T-cell (primary cell): ENCODE results near the gene APAF1. TPM values are rescaled to one million over a fixed set of nuclear protein-coding genes. Genes with fewer than 3 reads are reported as not detected.

ENCODE experiments used
- ATAC-seq, 4 experiments: fragments of 200-7000 bp in 3 of 4; fragments of 150-1000 bp in 1 of 4; cut with Tn5 transposase; replicated peaks in 1 of 4; 1 replicate in 3 of 4; 2 replicates in 1 of 4; pipeline ENCODE4 v1.10.0; 2021; ENCODE audit warnings: moderate library complexity in 3 of 4, mild to moderate bottlenecking in 2 of 4, moderate number of reproducible peaks in 1 of 4
- CTCF ChIA-PET, 2 donors: fragments of 300-600 bp; sonication (Branson Sonifier 250); formaldehyde crosslinking; loops; one replicate each; lab custom pipeline; 2022; ENCODE audit warnings: antibody characterized with exemption in 2 of 2; lab: Charles Lee
- POLR2A ChIA-PET, 2 donors: fragments of 300-600 bp; sonication (Branson Sonifier 250); formaldehyde crosslinking; loops; one replicate each; lab custom pipeline; 2022; ENCODE audit warnings: antibody characterized with exemption in 2 of 2; lab: Charles Lee
- DNase-seq, 35 experiments: peaks; one replicate each; pipeline versions ENCODE4 v3.0.0 to v3.0.0-alpha.2; 2013 to 2023
- H3K27ac ChIP-seq: one replicate; pipeline ENCODE4 v1.5.1; 2013; ENCODE audit warnings: low read length
- H3K27me3 ChIP-seq, 2 experiments: replicated peaks in 1 of 2; 1 replicate in 1 of 2; 2 replicates in 1 of 2; pipeline versions ENCODE4 v1.6.1 to v1.7.0; 2013; ENCODE audit warnings: low read length in 1 of 2, mixed read lengths in 1 of 2; ENCODE audit not compliant: control insufficient read depth in 2 of 2, insufficient read depth in 2 of 2; ENCODE audit errors: extremely low read depth in 1 of 2
- H3K36me3 ChIP-seq, 2 donors: 1 replicate in 1 of 2; 2 replicates in 1 of 2; pipeline versions ENCODE4 v1.6.1 to v1.7.0; 2013; ENCODE audit warnings: low read length in 1 of 2; ENCODE audit not compliant: control insufficient read depth in 2 of 2, insufficient read depth in 1 of 2; ENCODE audit errors: extremely low read depth in 1 of 2
- H3K4me1 ChIP-seq, 2 experiments: 1 replicate in 1 of 2; 2 replicates in 1 of 2; pipeline versions ENCODE4 v1.6.1 to v1.7.0; 2013; ENCODE audit warnings: low read length in 2 of 2, mixed read lengths in 1 of 2; ENCODE audit not compliant: insufficient read depth in 2 of 2, control insufficient read depth in 1 of 2; ENCODE audit errors: extremely low read depth in 1 of 2
- H3K4me3 ChIP-seq, 2 donors: 1 replicate in 1 of 2; 2 replicates in 1 of 2; pipeline versions ENCODE4 v1.5.1 to v1.7.0; 2013; ENCODE audit warnings: mild to moderate bottlenecking in 2 of 2, low read length in 1 of 2, moderate library complexity in 1 of 2; ENCODE audit not compliant: control insufficient read depth in 1 of 2; ENCODE audit errors: extremely low read depth in 1 of 2
- H3K9me3 ChIP-seq: 2 replicates; pipeline ENCODE4 v1.7.0; 2013
- H3K27ac Mint-ChIP-seq, 2 donors: one replicate each; pipeline ENCODE4 v1.8.0; 2020 to 2021; ENCODE audit warnings: mild to moderate bottlenecking in 2 of 2, mixed read lengths in 2 of 2
- H3K27me3 Mint-ChIP-seq, 2 donors: one replicate each; pipeline ENCODE4 v1.8.0; 2021 to 2022; ENCODE audit warnings: mixed read lengths in 2 of 2
- H3K36me3 Mint-ChIP-seq: one replicate; pipeline ENCODE4 v1.8.0; 2021; ENCODE audit warnings: mixed read lengths
- H3K4me1 Mint-ChIP-seq, 3 donors: one replicate each; pipeline ENCODE4 v1.8.0; 2020 to 2022; ENCODE audit warnings: mixed read lengths in 3 of 3, mild to moderate bottlenecking in 1 of 3
- H3K4me3 Mint-ChIP-seq, 3 donors: one replicate each; pipeline ENCODE4 v1.8.0; 2020 to 2022; ENCODE audit warnings: mild to moderate bottlenecking in 3 of 3, mixed read lengths in 3 of 3, moderate library complexity in 3 of 3
- H3K9me3 Mint-ChIP-seq, 3 donors: one replicate each; pipeline ENCODE4 v1.8.0; 2020 to 2022; ENCODE audit warnings: mixed read lengths in 3 of 3
- WGBS: methylation state at CpG from one replicate; pipeline ENCODE4 v1.1.5; 2013; ENCODE audit warnings: missing lambda C conversion rate; ENCODE audit not compliant: insufficient coverage; 5-methylcytosine and 5-hydroxymethylcytosine counted together
- total RNA-seq, 35 experiments: library from RNA in 6 of 35; stranded (reverse) in 6 of 35; fragments of 120-200 nt in 1 of 35; gene quantifications; one replicate each; pipeline versions ENCODE4 v1.2.1 to v1.2.4 and lab custom pipeline; 2013 to 2026

The APAF1 gene
- total RNA-seq, 5 donors from 2014 or later (not counting 1 experiment from before 2014, with no cell fraction given), result 20.7 to 27.6 (median 23.5) TPM

DNA sequence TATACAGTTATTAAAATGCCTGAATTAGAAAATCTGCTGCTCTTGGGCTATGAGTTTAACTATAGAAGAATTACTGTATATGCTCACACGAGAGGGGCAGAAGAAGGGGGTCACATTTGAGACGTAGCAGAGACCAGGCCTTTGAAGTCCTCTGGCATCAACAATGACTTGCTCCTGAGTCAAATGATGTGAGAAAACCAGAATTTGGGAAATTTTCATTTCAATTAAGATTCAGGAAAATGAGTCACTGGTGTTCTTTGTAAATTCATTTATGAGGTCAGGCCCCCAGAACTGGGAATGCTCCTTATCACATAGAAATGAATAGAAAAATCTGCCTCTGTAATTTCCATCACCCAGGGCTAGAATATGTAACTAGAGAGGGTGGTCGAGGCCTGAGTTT lies 92.9 kb downstream of the APAF1 start:
- POLR2A ChIA-PET, result no interaction called here
- Mint-ChIP-seq H3K27ac (no peak overlapping the region), H3K36me3 (peaks cover 14% of the 10 kb centered on the region), H3K4me3 (no peak overlapping the region), H3K27me3 (no peaks in the 10 kb centered on the region), H3K4me1 (peaks cover 0 to 5% (median 3%) of the 10 kb centered on the region in 3 donors), H3K9me3 (no peaks in the 10 kb centered on the region)
- H3K4me3 ChIP-seq, result no peak overlapping the region
- H3K9me3 ChIP-seq, result peaks cover 2% of the 10 kb centered on the region
- DNase-seq (no peak), ATAC-seq (no peak)
- CTCF ChIA-PET, result no interaction called here
- WGBS, result 78% methylated on average over 3 of the region's 3 CpGs
- peaks cover 0 to 9% of the 10 kb centered on the region in 2 donors for H3K36me3 ChIP-seq
- peaks cover 0 to 5% of the 10 kb centered on the region in 2 experiments for H3K27me3 ChIP-seq
- H3K27ac ChIP-seq, result no peak overlapping the region
- no peaks in the 10 kb centered on the region for H3K4me1 ChIP-seq

GRCh38 chr12:98738539-98738938 lies 93.4 kb downstream of the APAF1 start:
- Histone ChIP-seq H3K27me3 (peaks cover 0 to 5% of the 10 kb centered on the region in 2 experiments), H3K36me3 (peaks cover 0 to 8% of the 10 kb centered on the region in 2 donors), H3K9me3 (peaks cover 2% of the 10 kb centered on the region), H3K4me3 (no peak overlapping the region), H3K27ac (no peak overlapping the region), H3K4me1 (no peaks in the 10 kb centered on the region)
- no peak overlapping the region for H3K27ac Mint-ChIP-seq
- no peak overlapping the region for H3K4me3 Mint-ChIP-seq
- peaks cover 0 to 5% (median 3%) of the 10 kb centered on the region in 3 donors for H3K4me1 Mint-ChIP-seq
- H3K9me3 Mint-ChIP-seq, result no peaks in the 10 kb centered on the region
- peaks cover 12% of the 10 kb centered on the region for H3K36me3 Mint-ChIP-seq
- POLR2A ChIA-PET, result no interaction called here
- ATAC-seq, result no peak
- H3K27me3 Mint-ChIP-seq, result no peaks in the 10 kb centered on the region
- CTCF ChIA-PET, result no interaction called here
- no peak for DNase-seq
- WGBS, result 100% methylated on average over 1 of the region's 2 CpGs

- Mint-ChIP-seq H3K27me3 (no peaks in the 10 kb centered on the region), H3K4me3 (no peak overlapping the region), H3K9me3 (no peaks in the 10 kb centered on the region), H3K27ac (peak overlapping the region; percentile 6 to 62), H3K36me3 (peaks cover 5% of the 10 kb centered on the region), H3K4me1 (peaks cover 0 to 7% (median 7%) of the 10 kb centered on the region in 3 donors)
- 60% methylated on average over 1 of the region's 1 CpG for WGBS
- Histone ChIP-seq H3K27ac (no peak overlapping the region), H3K9me3 (peaks cover 2% of the 10 kb centered on the region), H3K27me3 (peaks cover 0 to 10% of the 10 kb centered on the region in 2 experiments), H3K36me3 (peaks cover 0 to 2% of the 10 kb centered on the region in 2 donors), H3K4me1 (peaks cover 0 to 6% of the 10 kb centered on the region in 2 experiments), H3K4me3 (no peak overlapping the region)
- DNase-seq, result no peak
- ChIA-PET CTCF (interaction anchor here (0.8 to 1.5 kb wide), 3 partner anchors 38 to 174 kb away, joined by 3 to 9 read pairs (median 4); no protein-coding TSS in a partner anchor), POLR2A (interaction anchor here in 1 of 2 donors (0.5 kb wide), 1 partner anchor 97 kb away, joined by 5 read pairs; no protein-coding TSS in a partner anchor)
- no peak for ATAC-seq
Observed at GRCh38 chr12:98740751-98741150, 95.7 kb downstream of the APAF1 start.

DNA sequence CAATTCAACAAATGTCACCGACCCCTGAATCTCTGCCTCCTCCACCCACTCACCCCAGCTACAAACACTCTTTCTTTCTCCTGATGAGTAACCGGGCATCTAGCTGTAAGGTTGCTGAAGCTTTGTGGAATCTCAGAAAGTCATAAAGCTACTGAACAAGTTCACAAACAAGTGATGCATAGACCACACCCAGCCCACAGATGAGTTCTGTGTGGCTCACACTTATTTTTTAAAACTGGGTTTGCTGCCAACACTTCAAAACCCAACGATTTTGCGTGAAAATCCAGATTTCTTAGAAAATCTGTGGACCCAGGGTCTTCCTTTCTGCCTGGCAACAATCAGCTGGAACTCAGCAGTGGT lies 96.1 kb downstream of the APAF1 start:
- Histone ChIP-seq H3K27ac (no peak overlapping the region), H3K27me3 (peaks cover 0 to 15% of the 10 kb centered on the region in 2 experiments), H3K4me1 (peaks cover 0 to 10% of the 10 kb centered on the region in 2 experiments), H3K9me3 (peaks cover 2% of the 10 kb centered on the region), H3K4me3 (no peak overlapping the region), H3K36me3 (no peaks in the 10 kb centered on the region)
- ChIA-PET CTCF (interaction anchor here (0.9 to 1.5 kb wide), 2 partner anchors 174 kb away, joined by 4 to 9 read pairs; no protein-coding TSS in a partner anchor), POLR2A (no interaction called here)
- H3K4me1 Mint-ChIP-seq, result peaks cover 3 to 12% (median 11%) of the 10 kb centered on the region in 3 donors
- WGBS, result no CpG with 5 or more reads among the region's 4 CpGs
- no peaks in the 10 kb centered on the region for H3K9me3 Mint-ChIP-seq
- H3K27me3 Mint-ChIP-seq, result peaks cover 3 to 4% of the 10 kb centered on the region in 2 donors
- ATAC-seq (no peak), DNase-seq (no peak)
- H3K4me3 Mint-ChIP-seq, result no peak overlapping the region
- peaks cover 3% of the 10 kb centered on the region for H3K36me3 Mint-ChIP-seq
- peak overlapping the region; percentile 28 to 62 for H3K27ac Mint-ChIP-seq

DNA sequence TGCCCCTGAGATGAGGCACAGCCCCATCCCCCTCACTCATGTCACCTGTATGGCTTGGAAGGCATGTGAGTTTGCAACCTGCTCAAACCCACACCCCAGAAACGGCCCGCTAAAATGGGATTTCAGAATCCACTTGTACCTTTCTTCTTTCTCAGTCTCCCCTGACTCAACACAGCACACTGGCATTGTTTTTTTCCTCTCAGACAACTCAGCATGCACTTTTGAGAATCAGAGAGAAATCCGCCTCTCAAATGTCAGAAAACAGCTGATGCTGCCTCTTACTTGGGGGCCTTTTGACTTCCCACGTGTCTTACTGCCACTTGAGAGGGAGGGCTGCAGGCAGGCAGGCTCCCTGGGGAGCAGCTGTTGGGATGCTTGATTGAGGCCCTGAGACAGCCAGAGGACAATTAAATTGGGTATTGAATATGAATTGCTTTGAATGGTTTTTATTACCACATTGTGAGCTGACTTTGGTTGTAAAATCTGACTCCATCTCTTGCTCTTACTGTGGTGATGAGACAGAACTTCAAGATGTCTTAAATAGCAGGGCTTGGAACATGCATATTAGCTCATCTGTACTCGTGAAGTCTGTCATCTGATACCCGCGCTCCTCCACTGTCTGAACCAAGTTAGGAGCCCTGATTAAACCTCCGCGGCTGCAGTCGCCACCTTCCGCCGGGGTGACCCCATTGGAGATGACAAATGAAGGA lies 96.6 kb downstream of the APAF1 start:
- ATAC-seq (no peak), DNase-seq (no peak)
- H3K4me1 Mint-ChIP-seq, result peaks cover 9 to 16% (median 16%) of the 10 kb centered on the region in 3 donors
- H3K4me3 ChIP-seq, result no peak overlapping the region
- CTCF ChIA-PET, result interaction anchor here (0.8 to 1.5 kb wide), 2 partner anchors 12 to 175 kb away, joined by 3 to 9 read pairs; no protein-coding TSS in a partner anchor
- H3K9me3 Mint-ChIP-seq, result no peaks in the 10 kb centered on the region
- H3K4me1 ChIP-seq, result peaks cover 0 to 13% of the 10 kb centered on the region in 2 experiments
- peaks cover 4 to 16% of the 10 kb centered on the region in 2 experiments for H3K27me3 ChIP-seq
- peaks cover 2% of the 10 kb centered on the region for H3K9me3 ChIP-seq
- no peak overlapping the region for H3K27ac ChIP-seq
- H3K27ac Mint-ChIP-seq, result peak overlapping the region; percentile 38 to 62
- no peaks in the 10 kb centered on the region for H3K36me3 ChIP-seq
- no peaks in the 10 kb centered on the region for H3K36me3 Mint-ChIP-seq
- 30% methylated on average over 6 of the region's 12 CpGs for WGBS
- peaks cover 9% of the 10 kb centered on the region in 2 donors for H3K27me3 Mint-ChIP-seq
- H3K4me3 Mint-ChIP-seq, result no peak overlapping the region
- POLR2A ChIA-PET, result interaction anchor here in 1 of 2 donors (0.6 kb wide), 1 partner anchor 39 kb away, joined by 6 read pairs; no protein-coding TSS in a partner anchor

DNA sequence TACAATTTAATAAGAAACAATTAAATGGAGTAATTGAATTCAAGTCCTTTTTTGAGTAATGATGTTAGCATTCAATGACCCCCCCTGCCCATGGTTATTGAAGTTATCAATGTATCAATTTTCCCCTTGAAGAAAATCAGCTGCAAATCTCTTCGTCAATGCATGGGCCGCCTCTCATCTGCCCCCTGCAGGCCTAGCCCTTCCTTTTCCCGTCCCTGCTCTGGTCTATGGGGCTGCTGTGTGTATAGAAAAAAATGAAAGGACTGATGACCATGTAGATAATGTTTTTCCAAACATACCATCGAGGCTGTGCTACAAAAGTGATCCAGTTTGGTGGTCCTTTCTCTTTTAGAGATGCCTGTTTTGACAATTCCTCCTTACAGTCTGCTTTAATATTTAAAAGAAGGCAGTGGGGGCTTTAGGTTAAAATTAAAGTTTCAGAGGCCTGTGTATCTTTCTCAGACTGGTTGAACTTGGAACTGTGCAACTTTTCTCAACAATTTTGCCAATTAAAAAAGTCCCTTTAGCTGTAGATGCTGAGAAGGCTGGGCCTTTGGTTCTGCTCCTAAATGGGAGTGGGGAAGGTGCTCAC lies 98.4 kb downstream of the APAF1 start:
- POLR2A ChIA-PET, result no interaction called here
- Mint-ChIP-seq H3K9me3 (no peaks in the 10 kb centered on the region), H3K36me3 (no peaks in the 10 kb centered on the region), H3K27me3 (peaks cover 19 to 21% of the 10 kb centered on the region in 2 donors), H3K27ac (no peak overlapping the region), H3K4me3 (no peak overlapping the region), H3K4me1 (peaks cover 9 to 16% (median 16%) of the 10 kb centered on the region in 3 donors)
- Histone ChIP-seq H3K27me3 (peaks cover 5 to 16% of the 10 kb centered on the region in 2 experiments), H3K36me3 (no peaks in the 10 kb centered on the region), H3K27ac (no peak overlapping the region), H3K4me1 (peaks cover 0 to 13% of the 10 kb centered on the region in 2 experiments), H3K4me3 (no peak overlapping the region), H3K9me3 (peaks cover 2% of the 10 kb centered on the region)
- peak in 6 of 35 experiments; percentile 5 to 38 (median 20) for DNase-seq
- no CpG with 5 or more reads among the region's 4 CpGs for WGBS
- CTCF ChIA-PET, result no interaction called here
- peak in 1 of 4 experiments; percentile 49 for ATAC-seq
